NOMO-1 treated with dmso at 0.1 percent for 144 hours (cell line): Measurements from ENCODE around the gene PPIL1.

Experiments used
- DNase-seq: peaks from one replicate; lab custom pipeline; 2025; ENCODE audit not compliant: unreplicated experiment; lab: John Stamatoyannopoulos, UW

Gene PPIL1

DNA sequence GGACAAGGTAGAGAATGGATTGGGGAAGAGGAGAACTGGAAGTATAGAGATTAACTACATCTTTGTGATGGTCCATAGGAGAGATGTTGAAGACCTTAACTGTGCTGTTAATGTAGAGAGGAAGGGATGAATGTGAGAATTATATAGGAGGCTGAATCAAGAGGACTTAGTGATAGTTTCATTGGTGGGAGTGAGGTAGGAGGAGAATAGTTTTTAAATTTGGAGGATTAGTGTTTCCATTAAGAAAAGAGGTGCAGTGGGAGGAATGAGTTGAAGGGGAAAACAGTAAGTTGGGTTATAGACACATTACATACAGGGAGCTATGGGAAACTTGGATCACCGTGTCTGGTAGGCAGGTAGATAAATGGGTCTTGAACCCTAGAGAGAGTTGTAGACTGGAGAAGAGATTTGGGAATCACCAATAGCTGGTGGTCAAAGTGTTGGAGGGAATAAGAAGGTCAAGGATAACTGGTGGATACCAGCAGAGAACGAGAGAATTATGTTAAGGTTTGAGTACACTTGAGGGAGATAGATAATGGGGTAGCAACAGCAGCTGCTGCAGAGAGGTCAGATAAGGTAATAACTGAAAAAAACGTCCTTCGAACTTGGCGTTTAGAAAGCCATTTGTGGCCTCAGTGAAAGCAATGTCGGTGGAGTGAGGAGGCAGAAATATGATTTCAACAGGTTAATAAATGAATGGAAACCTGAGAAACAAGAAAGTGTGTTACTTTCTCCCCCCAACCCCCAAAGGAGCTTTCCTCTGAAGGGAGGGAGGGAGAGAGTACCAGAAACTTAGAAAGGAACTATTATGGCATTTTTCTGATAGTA is 14.3 kb upstream of the PPIL1 start:
- no peak for DNase-seq

DNA sequence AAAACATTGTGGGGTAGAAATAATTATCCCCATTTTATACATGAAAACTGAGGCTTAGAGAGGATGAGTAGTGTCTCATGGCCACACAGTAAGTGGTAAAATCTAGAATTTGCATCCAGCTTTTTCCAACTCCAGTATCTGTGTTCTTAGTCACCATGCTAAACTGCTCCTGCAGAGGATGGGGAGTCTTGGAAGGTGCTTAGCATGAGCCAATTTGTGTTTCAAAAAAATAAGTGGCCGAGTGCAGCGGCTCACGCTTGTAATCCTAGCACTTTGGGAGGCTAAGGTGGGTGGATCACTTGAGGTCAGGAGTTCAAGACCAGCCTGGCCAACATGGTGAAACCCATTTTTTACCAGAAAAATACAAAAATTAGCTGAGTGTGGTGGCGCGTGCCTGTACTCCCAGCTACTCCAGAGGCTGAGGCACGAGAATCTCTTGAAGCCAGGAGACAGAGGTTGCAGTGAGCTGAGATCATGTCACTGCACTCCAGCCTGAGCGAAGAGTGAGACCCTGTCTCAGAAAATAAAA is 13.6 kb upstream of the PPIL1 start:
- DNase-seq = no peak

DNA sequence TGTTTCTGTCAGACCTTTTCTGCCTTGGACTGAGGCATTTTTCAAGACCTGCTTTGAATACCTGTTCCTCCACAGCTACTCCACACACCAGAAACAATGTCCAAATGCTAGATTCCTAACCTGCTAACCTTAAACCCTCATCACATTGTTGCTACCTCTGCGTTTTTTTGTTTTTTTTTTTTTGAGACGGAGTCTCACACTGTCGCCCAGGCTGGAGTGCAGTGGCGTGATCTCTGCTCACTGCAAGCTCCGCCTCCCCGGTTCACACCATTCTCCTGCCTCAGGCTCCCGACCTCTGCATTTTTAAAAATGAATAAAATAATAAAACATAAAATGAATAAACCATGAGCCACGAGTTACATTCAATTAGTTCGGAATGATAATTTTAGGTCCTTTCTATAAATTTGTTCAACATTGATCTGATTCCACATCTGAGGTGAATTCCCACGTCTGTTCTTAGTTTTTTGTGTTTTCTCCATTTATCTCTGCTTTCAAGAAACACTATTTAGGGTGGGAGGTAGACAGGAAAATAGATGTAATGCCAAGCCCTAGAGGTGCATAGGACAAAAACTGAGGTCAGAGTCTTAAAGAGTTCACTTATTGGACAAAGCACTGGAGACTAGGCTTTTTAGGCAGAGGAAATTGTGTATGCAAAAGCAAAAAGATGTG is 12.5 kb upstream of the PPIL1 start:
- no peak for DNase-seq

DNA sequence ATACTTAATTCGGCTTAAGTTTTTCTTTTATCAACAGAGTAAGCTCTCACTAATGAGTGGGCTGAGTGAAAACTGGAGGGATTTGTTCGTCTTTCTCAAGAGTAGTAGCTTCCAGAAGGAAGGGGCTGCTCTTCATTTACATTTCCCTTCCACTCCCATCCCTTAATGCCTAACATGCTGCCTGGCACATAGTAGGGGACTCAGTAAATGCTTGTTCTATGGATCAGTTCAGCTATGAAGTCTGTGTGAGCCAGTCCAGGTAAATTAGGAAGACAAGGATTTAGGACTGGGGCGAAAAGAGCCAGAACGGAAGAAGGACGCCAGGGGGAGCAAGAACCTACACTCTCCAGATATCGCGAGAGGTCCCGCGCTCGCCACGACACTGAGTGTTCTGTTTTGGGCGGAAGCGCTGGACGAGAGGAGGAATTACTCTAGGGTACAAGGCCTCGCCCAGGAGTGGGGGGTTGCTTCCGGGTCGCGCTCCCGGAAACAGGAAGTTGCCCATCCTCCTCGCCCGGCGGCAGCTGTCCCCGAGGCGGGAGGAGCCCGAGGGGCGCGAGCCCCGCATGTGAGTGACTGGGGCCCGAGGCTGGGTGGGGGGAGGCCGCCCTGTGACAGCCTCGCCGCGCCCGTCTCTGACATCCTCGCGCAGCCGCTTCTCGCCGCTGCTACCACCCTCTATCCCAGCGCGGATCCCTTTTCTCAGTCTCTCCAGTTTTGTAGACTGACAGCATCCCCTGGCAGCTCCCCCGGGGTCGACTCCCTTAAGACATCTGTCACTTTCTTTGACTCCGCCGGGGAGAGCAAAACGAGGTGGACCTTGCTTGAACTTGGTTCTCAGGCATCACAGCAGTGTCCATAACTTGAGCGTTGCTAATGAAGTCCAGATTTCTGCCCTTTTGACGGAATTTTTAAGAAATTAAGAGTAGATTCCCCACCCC is 11.1 kb upstream of the PPIL1 start, which contains the start of gene C6orf89:
C6orf89 (plus strand) TSS at position 492 of the 941 bp plus-strand sequence. CDS start 13,493 bp downstream, outside the sequence.
- DNase-seq = peak; percentile 95

DNA sequence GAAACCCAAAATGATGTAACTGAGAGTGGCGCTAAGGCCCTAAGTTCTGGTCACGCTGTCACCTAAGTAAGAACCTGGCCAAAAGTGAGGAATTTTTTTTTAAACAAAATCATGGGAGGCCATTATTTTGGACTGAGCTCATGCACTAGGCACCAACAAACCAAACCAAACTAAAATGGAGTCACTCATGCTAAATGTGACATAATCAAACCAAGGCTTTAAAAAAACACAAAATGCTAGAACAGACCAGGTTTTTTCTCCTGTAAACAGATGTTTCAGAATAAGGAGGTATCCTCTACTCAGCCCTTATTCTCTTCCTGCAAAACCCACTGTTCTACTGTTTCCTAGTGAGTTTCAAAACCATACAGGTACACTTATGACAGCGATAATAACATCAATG is 10.0 kb upstream of the PPIL1 start:
- no peak for DNase-seq

DNA sequence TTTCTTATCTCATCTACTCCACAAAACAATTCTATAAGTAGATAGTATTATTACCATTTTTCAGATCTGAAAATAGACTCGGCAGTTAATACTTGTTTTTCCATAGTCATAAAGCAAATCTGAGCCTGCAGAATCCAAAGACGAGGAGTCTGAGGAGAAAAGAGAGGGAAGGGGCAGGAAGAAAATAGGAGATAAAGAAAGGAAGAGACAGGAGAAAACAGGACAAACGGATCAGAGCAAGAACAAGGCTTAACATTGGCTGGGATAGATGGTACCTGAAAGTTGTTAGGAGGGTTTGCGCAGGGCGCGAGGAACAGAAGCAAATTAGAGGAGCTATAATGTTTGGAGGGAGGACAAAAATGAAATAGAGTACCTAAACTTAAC is 639 bp upstream of the PPIL1 start:
- DNase-seq = no peak

DNA sequence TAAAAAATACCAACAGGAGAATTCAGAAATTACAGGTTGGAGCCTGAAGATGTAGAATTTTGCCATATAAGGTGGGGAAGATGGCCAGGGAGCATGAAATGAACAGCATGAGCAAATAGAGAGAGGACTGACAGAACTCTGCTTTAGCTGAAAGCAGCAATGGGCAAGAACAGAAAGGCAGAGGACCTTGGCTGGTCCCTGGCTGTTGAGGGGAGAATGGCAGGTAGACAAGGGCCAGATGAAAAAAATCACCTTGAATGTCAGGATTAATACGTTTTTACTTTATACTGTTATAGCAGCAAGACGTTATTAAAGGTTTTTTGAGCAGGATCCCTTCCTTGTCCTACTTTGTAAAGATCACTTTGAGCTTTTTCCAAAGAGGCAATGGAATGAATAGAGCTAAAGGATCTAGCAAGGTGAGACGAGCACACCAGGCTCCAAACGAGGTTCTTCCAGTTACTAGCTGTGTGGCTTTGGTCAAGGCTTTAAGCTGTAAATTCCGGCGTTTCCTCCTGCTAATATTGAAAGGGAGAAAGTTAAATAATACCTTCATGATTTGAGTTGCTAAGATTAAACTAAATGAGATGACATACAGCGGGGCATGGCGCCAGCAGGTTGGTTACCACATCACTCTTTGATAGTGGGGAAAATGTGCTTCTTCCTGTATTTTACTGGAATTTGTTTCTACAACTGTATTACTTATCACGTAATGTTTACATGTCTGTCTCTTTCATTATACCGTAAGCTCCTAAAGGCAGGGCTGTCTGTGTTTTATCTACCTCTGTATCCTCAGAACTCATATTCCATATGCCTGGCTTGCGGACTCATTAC is 776 bp downstream of the PPIL1 start:
- no peak for DNase-seq

DNA sequence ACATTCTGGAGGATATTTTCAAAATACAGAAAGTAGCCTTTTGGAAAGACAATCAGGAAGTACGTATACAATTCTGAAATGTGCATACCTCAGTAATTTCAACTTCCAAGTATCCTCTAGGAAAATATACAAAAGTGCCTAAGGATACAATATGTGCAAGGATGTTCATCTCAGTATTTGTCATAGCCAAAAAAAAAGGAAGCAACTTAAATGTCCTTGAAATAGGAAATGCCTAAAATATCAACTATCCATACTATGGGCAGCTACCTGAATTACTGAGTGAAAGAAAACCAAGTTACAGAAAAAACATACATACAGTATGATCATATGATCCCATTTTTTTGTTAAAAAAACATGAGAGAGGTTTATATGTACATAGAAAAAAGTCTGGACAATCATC is 1.5 kb downstream of the PPIL1 start:
- no peak for DNase-seq

DNA sequence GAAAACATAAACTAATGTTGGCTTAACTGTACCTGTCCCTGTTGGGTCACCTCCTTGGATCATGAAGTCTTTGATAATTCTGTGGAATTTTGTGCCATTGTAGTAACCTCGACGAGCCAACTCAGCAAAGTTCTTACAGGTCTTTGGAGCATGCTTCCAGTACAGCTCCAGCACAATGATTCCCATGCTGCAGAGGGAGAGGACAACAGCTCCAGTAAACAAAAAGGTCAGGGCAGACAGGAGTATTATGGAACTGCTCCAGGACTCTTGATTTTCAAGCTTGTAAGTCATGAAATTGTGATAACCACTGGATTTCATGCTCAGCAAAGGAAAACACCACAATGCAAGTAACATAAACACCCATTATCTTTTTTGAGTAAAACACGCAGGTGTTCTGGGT is 2.9 kb downstream of the PPIL1 start:
- no peak for DNase-seq

DNA sequence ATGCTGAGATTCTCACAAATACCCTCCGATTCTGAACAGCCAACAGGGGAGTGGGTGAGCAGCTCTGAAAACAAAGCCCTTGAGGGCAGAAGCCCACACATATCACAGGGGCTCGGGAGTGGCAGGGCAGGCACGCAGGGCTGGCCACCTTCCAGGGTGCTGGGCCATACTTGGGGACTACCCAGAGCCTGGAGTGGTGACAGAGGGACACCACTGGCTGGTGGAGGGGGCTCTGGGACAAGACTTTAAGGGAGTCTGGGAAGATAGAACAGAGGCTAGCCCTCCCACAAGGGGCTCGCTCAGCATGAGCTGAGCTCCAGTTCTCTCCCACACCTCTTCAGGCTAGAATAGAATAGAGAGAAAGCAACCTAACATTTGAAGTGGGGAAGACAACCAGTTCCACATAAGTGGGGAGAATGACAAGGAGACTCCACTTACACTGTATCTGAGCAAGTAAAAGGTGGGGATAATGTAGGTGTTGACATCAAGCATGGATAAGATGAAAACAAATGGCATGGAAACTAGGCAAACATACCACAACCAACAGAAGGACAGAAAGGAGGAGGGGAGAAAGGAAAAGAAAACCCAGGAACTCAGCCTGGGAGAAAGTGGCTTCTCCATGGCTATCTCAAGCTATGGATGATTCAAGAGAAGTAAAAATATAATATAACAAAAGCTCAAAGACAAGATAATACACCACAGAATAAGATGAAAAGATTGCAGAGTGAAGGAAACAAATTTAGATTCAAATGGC is 7.0 kb downstream of the PPIL1 start:
- no peak for DNase-seq

DNA sequence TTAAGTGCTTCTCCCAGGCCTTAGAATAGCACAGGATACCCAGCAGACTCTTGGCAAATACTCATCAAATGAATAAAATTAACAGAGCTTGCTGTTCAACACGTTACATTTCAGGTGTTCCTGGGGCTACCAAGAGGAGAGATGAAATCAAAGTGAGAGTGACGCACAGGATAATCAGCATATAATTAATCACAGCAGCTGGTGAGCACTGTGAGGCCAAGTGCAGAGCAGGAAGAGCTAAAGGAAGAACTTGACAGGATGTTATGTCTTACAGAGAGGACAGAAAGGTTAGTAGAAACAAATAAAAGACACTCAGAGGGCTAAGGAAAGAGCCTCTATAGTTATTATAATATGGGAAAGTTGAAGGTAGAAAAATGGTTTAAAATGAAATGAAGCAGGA is 8.8 kb downstream of the PPIL1 start:
- no peak for DNase-seq

DNA sequence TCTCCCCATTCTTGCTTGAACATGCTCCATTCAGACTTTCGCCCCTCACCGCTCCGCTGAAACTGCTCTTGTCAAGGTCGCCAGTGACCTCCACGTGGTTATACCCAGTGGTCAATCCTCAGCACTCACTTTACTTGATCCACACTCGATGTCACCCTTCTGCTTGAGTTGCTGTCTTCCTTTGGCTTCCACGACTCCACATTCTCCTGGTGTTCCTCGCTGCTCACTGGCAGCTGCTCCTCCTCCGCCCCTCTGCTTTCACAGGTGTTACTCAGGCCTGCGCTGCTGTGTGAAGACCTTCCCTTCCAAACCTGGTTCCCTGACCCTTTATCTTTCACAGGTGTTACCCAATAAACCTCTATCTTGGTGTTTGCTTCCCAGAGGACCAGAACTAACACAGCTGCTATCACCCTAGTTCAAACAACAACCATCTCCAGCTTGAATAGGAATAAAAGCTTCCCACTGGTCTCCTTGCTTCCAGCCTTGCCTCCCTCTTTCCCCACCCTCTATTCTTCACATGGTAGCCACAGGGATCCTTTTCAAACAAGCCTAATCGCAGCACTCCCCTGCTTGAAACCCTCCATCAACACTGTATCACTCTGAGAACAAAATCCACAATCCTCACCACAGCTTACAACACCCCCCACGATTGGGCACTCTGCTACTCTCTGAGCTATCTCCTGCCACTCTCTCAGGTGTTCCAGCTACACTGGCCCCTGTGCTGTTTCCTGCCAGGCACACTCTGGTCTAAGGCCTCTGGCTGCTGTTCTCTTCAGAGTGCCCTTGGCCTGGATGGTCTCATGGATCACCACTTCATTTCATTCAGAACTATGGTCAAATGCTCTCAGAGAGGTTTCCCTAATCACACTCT is 10.7 kb downstream of the PPIL1 start:
- no peak for DNase-seq

DNA sequence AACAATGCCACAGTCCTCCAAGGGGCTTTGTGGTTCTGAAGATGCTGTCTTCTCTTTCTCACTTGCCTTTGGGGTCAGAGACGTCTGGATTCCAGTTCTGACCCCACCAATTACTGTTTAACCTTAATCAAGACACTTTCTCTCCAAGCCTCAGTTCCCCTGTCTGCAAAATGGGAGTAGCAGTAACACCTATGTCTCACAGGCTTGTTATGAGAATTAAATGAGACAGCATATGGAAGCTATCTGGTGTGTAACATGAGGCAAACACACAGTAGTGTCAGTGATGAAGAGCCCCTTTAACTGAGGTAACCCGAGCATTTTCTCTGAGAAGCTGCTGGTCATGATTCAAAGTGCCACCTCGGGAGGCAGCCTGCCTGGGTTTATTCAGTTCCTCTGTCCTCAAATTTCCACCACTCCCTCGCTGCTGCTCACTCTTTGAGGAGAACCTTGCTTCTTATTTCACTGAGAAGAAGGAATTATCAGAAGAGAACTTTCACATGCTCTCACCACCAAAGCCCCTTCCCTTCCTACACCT is 11.7 kb downstream of the PPIL1 start:
- no peak for DNase-seq

DNA sequence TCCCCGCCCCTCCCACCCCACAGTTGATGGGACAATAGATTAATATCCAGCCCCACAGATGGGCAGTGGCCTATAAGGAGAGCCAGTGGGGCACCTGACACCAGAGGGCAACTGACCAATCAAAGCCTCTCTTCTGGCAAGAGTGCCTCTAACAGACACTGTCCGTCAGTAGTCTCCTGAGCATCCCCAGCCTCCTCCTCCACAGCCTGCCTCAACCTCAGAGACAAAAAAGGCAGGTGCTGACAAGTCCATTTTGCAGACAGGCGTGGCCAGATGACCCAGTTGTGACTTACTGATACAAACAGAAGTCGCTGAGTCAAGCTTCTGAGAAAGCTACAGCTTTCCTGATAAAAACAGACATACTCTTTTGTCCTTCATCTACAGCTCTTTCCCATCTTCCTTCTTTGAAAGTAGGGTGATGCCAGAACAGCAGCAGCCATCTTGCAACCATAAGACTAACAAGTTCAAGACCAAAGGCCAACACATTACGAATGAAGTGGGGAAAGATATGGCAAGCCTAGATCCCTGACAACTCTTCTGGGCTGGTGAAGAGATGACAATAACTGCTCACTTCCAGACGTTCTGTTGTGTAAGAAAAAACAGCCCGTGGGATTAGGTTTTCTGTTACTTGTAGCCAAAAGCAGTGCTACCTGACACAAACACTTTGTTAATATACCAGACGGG is 12.3 kb downstream of the PPIL1 start:
- no peak for DNase-seq

DNA sequence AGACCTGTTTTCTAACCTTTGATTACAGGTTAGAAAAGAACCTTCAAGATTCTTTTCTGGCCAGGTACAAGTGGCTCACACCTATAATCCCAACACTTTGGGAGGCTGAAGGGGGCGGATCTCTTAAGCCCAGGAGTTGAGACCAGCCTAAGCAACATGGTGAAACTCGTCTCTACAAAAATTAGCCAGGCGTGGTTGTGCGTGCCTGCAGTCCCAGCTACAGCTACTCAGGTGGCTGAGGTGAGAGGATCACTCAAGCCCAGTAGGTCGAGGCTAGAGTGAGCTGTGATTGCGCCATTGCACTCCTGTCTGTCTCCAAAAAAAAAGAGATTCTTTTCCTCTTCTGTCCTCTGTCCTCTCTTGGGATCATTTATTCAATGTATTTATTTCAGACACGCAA is 14.5 kb downstream of the PPIL1 start:
- no peak for DNase-seq

DNA sequence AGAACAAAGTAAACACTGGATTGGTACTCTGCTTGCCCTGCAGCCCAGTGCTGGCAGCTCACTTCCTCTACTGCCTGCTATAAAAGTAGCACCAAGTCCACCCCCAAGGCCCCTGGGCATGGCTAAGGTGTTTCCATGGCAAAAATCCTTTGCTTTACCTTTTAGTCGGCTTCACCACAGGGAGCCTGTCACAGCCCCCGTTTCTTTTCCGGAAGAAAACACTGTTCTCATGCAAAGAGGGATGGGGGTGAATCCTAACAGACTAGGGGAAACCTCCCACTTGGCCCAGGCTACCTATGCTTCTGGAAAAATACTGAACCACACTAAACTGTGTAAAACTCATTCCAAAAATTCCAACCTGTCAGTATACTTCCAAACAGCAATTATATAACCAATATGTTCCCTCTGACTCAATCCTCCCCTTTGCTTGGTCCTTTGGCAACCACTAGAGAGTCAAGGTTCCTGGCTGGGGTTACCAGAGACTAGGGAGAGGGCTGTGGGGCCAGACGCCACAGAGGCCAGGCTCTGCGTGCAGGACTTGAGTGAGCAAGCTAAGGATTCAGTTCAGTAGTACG is 16.1 kb downstream of the PPIL1 start:
- no peak for DNase-seq

DNA sequence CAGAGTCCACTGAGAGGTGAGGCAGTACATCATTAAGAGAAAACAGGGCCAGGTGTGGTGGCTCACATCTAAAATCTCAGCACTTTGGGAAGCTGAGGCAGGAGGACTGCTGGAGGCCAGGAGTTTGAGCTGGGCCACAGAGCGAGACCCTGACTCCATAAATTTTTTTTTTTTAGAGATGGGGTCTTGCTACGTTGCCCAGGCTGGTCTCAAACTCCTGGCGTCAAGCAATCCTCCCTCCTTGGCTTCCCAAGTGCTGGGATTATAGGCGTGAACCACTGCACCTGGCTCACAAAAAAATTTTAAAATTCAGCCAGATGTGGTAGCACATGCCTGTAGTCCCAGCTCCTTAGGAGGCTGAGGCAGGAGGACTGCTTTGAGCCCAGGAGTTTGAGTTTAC is 17.3 kb downstream of the PPIL1 start:
- DNase-seq = no peak

DNA sequence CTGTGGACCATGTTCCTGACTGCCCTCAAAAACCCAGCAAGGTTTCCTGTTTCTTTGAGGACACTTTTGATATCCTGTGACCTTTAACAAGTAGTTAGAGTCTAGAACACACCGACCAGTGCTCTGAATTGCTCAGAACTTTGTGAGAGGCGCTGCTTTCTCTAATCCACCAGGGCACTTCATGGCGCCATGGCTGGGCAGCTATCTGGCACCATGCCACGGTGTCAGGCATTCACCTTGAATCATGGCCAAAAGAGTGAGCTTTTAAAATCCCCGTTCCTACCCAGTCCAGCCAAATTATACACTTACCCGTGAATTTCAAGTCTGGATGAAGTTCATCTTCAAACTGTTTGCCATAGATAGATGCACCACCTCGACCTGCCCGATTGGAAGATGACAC is 18.3 kb downstream of the PPIL1 start:
- DNase-seq = no peak
